ENCODE measurements around the gene TEX52.

TEX52 gene

GRCh38 chr12:2833810-2834209, 23.0 kb downstream of the TEX52 start:
- DNase-seq (ENCODE audit: low spot score) (no peak), FAIRE-seq (no peak)

DNA sequence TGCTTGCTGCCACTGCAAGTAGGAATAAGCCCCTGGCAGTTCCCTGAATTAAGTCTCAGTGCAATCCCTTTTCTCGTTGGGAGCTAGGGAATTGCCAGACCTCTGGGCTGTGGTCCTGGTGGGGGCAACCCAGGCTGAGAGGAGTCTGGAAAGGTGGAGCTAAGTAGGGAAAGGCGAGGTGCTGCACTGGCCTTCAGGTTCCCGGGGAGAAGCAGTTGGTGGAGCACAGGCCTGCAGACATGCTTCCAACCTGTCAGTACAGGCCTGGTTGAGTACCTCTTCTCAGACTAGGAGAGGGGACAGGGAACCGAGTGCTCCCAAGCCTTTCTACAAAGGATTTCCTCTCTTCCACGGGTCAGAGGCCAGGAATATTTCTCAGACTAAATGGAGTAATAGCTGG, 23.5 kb downstream of the TEX52 start:
- DNase-seq (ENCODE audit: low spot score) (no peak), FAIRE-seq (no peak)

GRCh38 chr12:2832550-2833127, 24.2 kb downstream of the TEX52 start:
- no peak for DNase-seq (ENCODE audit: low spot score)

GRCh38 chr12:2829275-2829674, 27.6 kb downstream of the TEX52 start:
- DNase-seq (ENCODE audit: low spot score): no peak
- no peak for FAIRE-seq

More at GRCh38 chr12:2832550-2833127, 24.2 kb downstream of the TEX52 start:
- FAIRE-seq: no peak

DNA sequence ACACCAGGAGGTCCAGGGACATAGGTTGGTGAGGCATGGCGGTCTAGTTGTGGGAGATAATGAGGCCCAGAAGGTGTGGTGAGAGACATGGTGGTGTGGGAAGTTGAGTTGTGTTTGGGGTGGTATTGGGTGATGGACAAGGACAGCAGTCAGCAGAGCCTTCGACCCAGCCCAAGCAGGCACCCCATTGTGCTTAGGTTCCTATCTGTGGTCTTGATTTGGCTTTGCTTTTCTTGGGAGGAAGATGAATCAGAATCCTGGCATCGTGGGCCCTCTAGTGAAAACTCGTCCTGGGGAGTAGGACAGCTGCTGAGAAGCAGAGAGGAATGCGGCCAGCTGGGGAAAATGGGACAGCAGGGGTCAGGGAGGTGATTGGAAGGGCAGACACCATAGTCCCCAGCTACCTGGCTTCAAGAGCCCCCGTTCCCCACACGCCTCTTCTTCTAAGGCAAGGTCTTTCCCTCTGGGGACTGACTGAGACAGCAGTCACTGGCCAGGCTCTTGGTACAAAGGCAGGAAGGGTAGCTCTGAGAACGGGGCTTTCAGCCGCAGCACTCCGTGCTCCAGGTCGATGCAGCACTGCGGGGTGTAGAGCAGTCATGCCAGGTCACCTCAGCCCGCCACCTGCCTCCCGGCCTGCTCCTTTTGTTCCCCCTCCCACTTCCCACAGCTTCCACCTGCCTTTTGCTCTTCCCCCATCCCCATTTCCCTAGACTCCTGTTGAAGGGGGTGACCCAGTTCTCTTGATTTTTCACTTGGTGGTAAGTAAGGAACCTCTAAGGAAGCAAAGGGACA, 29.9 kb downstream of the TEX52 start:
- FAIRE-seq (no peak), DNase-seq (ENCODE audit: low spot score) (no peak)

DNA sequence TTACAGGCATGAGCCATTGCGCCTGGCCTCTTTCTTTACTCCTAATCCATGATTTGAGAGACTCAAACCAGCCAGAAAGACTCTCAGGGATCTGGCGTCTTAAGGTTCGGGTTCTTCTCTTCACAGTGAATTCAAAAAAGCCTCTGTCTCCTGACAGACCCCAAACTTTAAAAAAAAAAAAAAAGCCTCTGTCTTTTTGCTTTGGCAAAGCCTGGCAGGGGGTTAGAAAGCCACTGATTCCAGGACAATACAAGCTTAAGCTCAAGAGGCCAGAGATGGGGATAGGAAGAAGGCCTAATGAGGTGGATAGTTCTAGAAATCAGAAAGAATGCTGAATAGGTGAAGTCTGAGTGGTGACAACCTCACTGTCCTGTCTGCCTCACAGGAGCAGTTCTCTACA, 30.8 kb downstream of the TEX52 start:
- no peak for FAIRE-seq

GRCh38 chr12:2825132-2825531, 31.7 kb downstream of the TEX52 start:
- DNase-seq (ENCODE audit: low spot score): no peak
- no peak for FAIRE-seq

More for the DNA sequence above, 30.8 kb downstream of the TEX52 start:
- DNase-seq (ENCODE audit: low spot score): no peak

- FAIRE-seq (no peak), DNase-seq (ENCODE audit: low spot score) (no peak)
Measured at GRCh38 chr12:2824541-2824940, 32.3 kb downstream of the TEX52 start.

- DNase-seq (ENCODE audit: low spot score): no peak
- no peak for FAIRE-seq
Measured at GRCh38 chr12:2823483-2823882, 33.4 kb downstream of the TEX52 start.

DNA sequence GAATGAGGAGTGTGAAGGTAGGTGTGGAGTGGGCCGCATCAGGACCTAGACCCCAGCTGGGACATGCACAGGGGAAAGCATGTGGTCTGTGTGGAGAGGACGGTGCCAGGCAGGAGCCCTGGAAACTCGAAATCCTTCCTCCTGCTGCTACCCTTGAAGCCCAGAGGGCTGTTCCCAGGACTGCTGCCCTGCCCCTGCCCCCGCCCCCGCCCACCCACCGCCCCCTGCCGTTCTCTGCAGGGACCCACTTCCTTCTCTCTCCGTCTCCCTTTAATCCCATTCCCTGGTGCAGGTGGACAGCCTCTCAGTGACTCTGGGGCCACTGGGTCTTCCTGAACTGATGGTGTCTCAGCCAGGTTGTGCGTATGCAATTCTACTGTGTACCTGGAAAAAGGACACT, 36.4 kb downstream of the TEX52 start:
- no peak for DNase-seq (ENCODE audit: low spot score)
- no peak for FAIRE-seq

- FAIRE-seq: no peak
- no peak for DNase-seq (ENCODE audit: low spot score)
Measured at GRCh38 chr12:2819810-2820209, 37.0 kb downstream of the TEX52 start.

DNA sequence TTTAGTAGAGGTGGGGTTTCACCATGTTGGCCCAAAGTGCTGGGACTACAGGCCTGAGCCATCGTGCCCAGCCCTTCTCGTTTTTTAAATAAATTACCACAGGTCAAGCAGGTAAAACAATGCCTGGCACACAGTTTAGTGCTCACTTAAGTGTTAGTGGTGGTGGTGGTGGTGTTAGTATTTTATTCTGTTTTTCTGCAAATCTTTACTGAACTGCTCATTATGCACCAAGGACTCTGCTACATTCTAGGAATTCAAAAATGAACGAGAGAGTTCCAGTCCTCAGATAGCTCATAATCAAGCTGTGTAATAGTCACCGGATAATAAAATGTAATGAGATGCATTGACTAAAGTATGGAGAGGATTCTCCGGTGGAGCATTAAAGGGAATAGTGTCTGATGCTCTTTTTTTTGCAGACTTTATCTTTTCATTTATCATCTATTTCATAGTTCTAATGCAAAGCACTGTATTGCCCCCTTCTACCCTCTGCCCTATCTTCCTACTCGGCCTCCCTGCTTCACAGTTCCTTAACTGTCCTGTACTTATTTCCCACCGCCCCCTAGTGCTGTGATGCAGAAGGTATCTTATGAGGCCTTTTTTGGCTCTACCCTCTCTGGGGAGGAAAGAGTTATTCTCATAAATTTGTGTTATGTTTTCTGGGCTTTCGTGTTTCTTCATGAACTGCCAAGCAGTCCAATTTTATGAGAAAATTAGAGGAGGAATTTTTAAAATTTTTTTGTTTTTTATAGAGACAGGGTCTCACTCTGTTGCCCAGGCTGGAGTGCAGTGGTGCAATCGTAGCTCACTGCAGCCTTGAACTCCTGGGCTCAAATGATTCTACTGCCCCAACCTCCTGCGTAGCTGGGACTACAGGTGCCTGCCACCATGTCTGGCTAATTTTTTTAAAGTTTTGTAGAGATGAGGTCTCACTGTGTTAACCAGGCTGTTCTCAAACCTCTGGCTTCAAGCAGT, 43.3 kb downstream of the TEX52 start:
- FAIRE-seq: peak; percentile 35
- peak; percentile 57 for DNase-seq (ENCODE audit: low spot score)

DNA sequence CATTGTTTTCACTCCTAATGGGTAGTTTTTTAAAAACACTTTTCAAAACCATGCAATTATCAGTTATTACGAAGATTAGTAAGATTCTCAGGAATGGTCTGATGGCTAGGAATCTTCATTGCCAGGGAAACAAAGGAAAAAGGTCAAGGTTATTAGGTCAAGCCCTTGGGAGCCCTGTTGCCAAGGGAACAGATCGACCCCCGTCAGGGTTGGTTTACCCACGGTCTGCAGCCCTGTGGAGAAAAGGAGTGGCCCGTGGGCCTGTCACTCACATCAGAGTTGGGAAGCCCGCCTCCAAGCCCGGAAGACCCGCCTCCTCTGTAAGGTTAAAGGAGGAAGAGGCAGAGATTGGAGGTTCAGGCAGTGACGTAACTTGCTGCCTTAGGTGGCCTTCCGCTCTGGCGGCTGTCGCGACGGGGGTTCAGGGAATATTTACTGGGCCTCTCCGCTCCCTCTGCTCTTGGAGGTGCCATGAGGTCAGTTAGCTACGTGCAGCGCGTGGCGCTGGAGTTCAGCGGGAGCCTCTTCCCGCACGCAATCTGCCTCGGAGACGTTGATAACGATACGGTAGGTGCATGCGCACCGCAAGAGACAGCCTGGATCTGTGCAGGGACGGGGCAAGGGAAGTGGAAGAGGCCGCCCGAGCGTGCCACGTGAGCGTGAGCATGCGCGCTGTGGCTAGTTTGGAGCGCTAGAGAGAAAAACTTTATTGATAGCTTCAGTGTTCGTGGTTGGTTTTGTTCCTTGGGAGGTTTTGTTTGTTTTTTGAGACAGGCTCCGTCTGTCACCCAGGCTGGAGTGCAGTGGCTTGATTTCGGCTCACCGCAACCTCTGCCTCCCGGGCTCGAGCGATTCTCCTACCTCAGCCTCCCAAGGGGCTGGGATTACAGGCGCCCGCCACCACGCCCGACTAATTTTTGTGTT, 44.3 kb downstream of the TEX52 start, which contains the start of gene ITFG2:
ITFG2 (plus strand) TSS at position 379 of the 924 bp plus-strand sequence; CDS start at position 472, 93 bp downstream.
- peak; percentile 77 for FAIRE-seq

DNA sequence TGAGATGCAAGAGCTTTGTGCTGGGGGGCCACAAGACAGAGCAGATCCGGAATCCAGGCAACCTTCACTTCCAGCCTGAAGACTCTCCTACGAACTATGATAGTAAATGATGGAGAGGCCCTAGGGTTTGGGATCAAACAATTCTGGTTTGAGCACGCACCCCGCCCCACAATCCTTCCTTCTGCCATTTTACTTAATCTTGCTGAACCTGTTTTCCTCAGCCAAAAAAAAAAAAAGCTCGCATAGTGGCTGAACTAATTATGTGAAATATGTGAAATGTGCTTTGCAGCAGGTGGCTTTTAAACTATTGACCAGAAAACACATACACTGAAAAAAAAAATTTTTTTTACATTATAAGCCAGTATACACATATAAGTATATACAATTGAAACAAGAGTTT, 45.0 kb downstream of the TEX52 start:
- FAIRE-seq: no peak
- DNase-seq (ENCODE audit: low spot score): no peak

More for the DNA sequence above, 44.3 kb downstream of the TEX52 start, which contains the start of gene ITFG2:
- peak; percentile 97 for DNase-seq (ENCODE audit: low spot score)

GRCh38 chr12:2806700-2807099, 50.1 kb downstream of the TEX52 start:
- FAIRE-seq: no peak
- no peak for DNase-seq (ENCODE audit: low spot score)

GRCh38 chr12:2805143-2805520, 51.7 kb downstream of the TEX52 start:
- no peak for DNase-seq (ENCODE audit: low spot score)
- no peak for FAIRE-seq

GRCh38 chr12:2804393-2805142, 52.3 kb downstream of the TEX52 start:
- FAIRE-seq (peak; percentile 40), DNase-seq (ENCODE audit: low spot score) (peak; percentile 43)

GRCh38 chr12:2803635-2804392, 53.0 kb downstream of the TEX52 start:
- DNase-seq (ENCODE audit: low spot score) (no peak), FAIRE-seq (no peak)

Measured in RCC 7860 (cell line).